Endothelial cell of umbilical vein (primary cell): ENCODE measurements around the gene INO80B. TPM values are rescaled to one million over a fixed set of nuclear protein-coding genes. Genes with fewer than 3 reads are reported as not detected.

Experiments
- BruUV-seq: library from RNA; stranded (reverse); fragments of 400-500 nt; replicated peaks from 2 replicates; lab custom pipeline; 2021; lab: Mats Ljungman, UMichigan
- CTCF ChIA-PET: fragments of 300-600, 350-600 bp; sonication (Branson Sonifier 250); formaldehyde crosslinking; loops from one replicate; lab custom pipeline; 2021; ENCODE audit warnings: antibody characterized with exemption, inconsistent platforms; lab: Charles Lee
- POLR2A ChIA-PET: fragments of 300-600, 350-600 bp; sonication (Branson Sonifier 250); formaldehyde crosslinking; loops from one replicate; lab custom pipeline; 2021; ENCODE audit warnings: antibody characterized with exemption, inconsistent platforms; lab: Charles Lee
- DNase-seq: peaks from one replicate; pipeline ENCODE4 v3.0.0-alpha.2; 2011; ENCODE audit warnings: low read depth, low spot score
- FAIRE-seq: peaks from 2 replicates; lab custom pipeline; 2011; peaks lifted over from hg19 to GRCh38; lab: Jason Lieb, UNC
- H2AFZ ChIP-seq: 2 replicates; pipeline ENCODE4 v1.6.0; 2012; ENCODE audit warnings: low read depth, low read length, control low read depth, inconsistent platforms
- H3K27ac ChIP-seq: 2 replicates; pipeline ENCODE4 v1.5.1; 2011; ENCODE audit warnings: low read depth, mild to moderate bottlenecking, control low read depth, low read length, moderate library complexity; ENCODE audit not compliant: insufficient read depth
- H3K27me3 ChIP-seq, 2 experiments: 2 replicates each; pipeline versions ENCODE4 v1.6.0 to v1.6.1; 2011; ENCODE audit warnings: low read length in 2 of 2, mixed read lengths in 1 of 2; ENCODE audit not compliant: control insufficient read depth in 2 of 2, insufficient read depth in 2 of 2
- H3K36me3 ChIP-seq, 2 experiments: 2 replicates in 1 of 2; 3 replicates in 1 of 2; pipeline ENCODE4 v1.5.1; 2011; ENCODE audit warnings: low read length in 2 of 2, mild to moderate bottlenecking in 1 of 2, moderate library complexity in 1 of 2; ENCODE audit not compliant: control insufficient read depth in 2 of 2, insufficient read depth in 2 of 2; ENCODE audit errors: extremely low read depth in 1 of 2
- H3K4me1 ChIP-seq: 3 replicates; pipeline ENCODE4 v1.5.1; 2011; ENCODE audit warnings: mild to moderate bottlenecking, low read length; ENCODE audit not compliant: control insufficient read depth, insufficient read depth; ENCODE audit errors: extremely low read depth
- H3K4me2 ChIP-seq: 2 replicates; pipeline ENCODE4 v1.6.1; 2011; ENCODE audit warnings: low read length, control low read depth, mixed read lengths; ENCODE audit not compliant: insufficient read depth
- H3K4me3 ChIP-seq, 3 experiments: fragments of 200-600 bp in 1 of 3; sonication (generic), shearing (Covaris generic) in 1 of 3; replicated peaks in 1 of 3; 2 replicates each; pipeline ENCODE4 v1.5.1; 2011 to 2016; ENCODE audit warnings: control low read depth in 3 of 3, low read length in 3 of 3, mild to moderate bottlenecking in 2 of 3, inconsistent platforms in 1 of 3, low read depth in 1 of 3, moderate library complexity in 1 of 3; ENCODE audit not compliant: insufficient read depth in 1 of 3
- H3K79me2 ChIP-seq: 2 replicates; pipeline ENCODE4 v1.6.0; 2012; ENCODE audit warnings: low read length, inconsistent platforms; ENCODE audit not compliant: control insufficient read depth, insufficient read depth
- H3K9ac ChIP-seq: replicated peaks from 2 replicates; pipeline ENCODE3; 2011; ENCODE audit warnings: low read length, control low read depth; ENCODE audit not compliant: insufficient read depth; ENCODE audit errors: extremely low read depth
- H3K9me1 ChIP-seq: replicated peaks from 3 replicates; pipeline ENCODE4 v1.6.0; 2011; ENCODE audit warnings: mild to moderate bottlenecking, low read length; ENCODE audit not compliant: control insufficient read depth, insufficient read depth; ENCODE audit errors: extremely low read depth
- H3K9me3 ChIP-seq: replicated peaks from 2 replicates; pipeline ENCODE4 v1.5.1; 2012; ENCODE audit warnings: low read length, inconsistent platforms; ENCODE audit not compliant: control insufficient read depth, insufficient read depth
- H4K20me1 ChIP-seq: replicated peaks from 2 replicates; pipeline ENCODE3; 2011; ENCODE audit warnings: mild to moderate bottlenecking, low read length; ENCODE audit not compliant: control insufficient read depth, insufficient read depth; ENCODE audit errors: extremely low read depth
- GATA2 ChIP-seq: IDR thresholded peaks from 2 replicates; pipeline ENCODE4 v1.7.0; 2011; ENCODE audit warnings: low read depth, mild to moderate bottlenecking, moderate library complexity, mixed read lengths, low read length; ENCODE audit not compliant: insufficient read length, insufficient read depth
- JUN ChIP-seq: IDR thresholded peaks from 2 replicates; pipeline ENCODE4 v1.6.1; 2011; ENCODE audit warnings: borderline replicate concordance, low read depth; ENCODE audit not compliant: insufficient read length, insufficient read depth
- POLR2AphosphoS5 ChIP-seq: IDR thresholded peaks from 2 replicates; pipeline ENCODE4 v1.6.1; 2012; ENCODE audit warnings: low read depth, mild to moderate bottlenecking, control low read depth, low read length, moderate library complexity; ENCODE audit not compliant: insufficient read depth
- dilution Hi-C: fragments of 300-500 bp; cut with MboI; formaldehyde crosslinking; loops from one replicate; pipeline ENCODE4 v1.15.0; 2019; ENCODE audit warnings: low sequenced_read_pairs; ENCODE audit not compliant: extremely low pct_ligation_motif_present
- intact Hi-C: fragments of 100-400 bp; cut with micrococcal nuclease; formaldehyde crosslinking; loops from one replicate; pipeline ENCODE4 v1.10.0; 2022
- polyA plus RNA-seq, 4 experiments: library from polyadenylated mRNA; depleted of rRNA in 3 of 4; stranded (reverse) in 3 of 4; unstranded in 1 of 4; fragments of >200 nt; gene quantifications; 2 replicates each; pipeline versions ENCODE4 v1.2.1 to v1.2.3, GENCODE V29; 2011 to 2012; ENCODE audit warnings: missing spikeins in 1 of 4
- total RNA-seq: library from RNA; stranded (reverse); gene quantifications from 2 replicates; pipeline ENCODE4 v1.2.3, GENCODE V29; 2021
- TF ChIP-seq, protein P1 (sequence below): IDR thresholded peaks from 2 replicates; pipeline ENCODE4 v1.6.1; 2011; ENCODE audit not compliant: insufficient read depth, insufficient read length

INO80B gene
- total and polyA plus RNA-seq, 2 donors (not counting 3 experiments of a cell fraction or from before 2014, with no cell fraction given): 15.1 to 24.2 TPM

DNA sequence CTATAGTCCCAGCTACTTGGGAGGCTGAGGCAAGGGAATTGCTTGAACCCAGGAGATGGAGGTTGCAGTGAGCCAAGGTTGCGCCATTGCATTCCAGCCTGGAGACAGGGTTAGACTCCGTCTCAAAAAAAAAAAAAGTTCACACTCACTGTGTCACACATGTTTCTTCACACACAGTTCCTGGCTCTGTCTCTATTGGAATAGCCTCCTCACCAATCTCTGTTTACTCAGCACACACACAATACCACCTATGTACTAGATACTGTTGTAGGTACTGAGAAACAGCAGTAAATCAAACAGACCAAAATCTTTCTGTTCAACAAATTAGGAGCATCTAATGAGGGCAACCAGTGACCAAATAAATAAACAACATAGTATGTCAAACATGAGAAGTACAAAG, 31.3 kb downstream of the INO80B start:
- TF ChIP-seq GATA2 (no peak), JUN (no peak)
- intact Hi-C loops (no loop called here), dilution Hi-C loops (no loop called here)
- H3K4me1 ChIP-seq: peaks cover 10% of the 10 kb centered on the region
- H3K27me3 ChIP-seq: no peaks in the 10 kb centered on the region
- ChIA-PET CTCF (no interaction called here), POLR2A (no interaction called here)
- H3K36me3 ChIP-seq: peaks cover 0 to 5% of the 10 kb centered on the region in 2 experiments
- no peak overlapping the region for H3K27ac ChIP-seq
- no peaks in the 10 kb centered on the region for H3K9me1 ChIP-seq
- no TSS peak for BruUV-seq
- no peak overlapping the region for H2AFZ ChIP-seq
- H4K20me1 ChIP-seq: no peaks in the 10 kb centered on the region
- H3K9ac ChIP-seq: no peak overlapping the region
- H3K79me2 ChIP-seq: peaks cover 10% of the 10 kb centered on the region
- H3K9me3 ChIP-seq: no peaks in the 10 kb centered on the region
- FAIRE-seq (no peak), DNase-seq (no peak)
- H3K4me2 ChIP-seq: no peak overlapping the region
- H3K4me3 ChIP-seq: no peak overlapping the region

DNA sequence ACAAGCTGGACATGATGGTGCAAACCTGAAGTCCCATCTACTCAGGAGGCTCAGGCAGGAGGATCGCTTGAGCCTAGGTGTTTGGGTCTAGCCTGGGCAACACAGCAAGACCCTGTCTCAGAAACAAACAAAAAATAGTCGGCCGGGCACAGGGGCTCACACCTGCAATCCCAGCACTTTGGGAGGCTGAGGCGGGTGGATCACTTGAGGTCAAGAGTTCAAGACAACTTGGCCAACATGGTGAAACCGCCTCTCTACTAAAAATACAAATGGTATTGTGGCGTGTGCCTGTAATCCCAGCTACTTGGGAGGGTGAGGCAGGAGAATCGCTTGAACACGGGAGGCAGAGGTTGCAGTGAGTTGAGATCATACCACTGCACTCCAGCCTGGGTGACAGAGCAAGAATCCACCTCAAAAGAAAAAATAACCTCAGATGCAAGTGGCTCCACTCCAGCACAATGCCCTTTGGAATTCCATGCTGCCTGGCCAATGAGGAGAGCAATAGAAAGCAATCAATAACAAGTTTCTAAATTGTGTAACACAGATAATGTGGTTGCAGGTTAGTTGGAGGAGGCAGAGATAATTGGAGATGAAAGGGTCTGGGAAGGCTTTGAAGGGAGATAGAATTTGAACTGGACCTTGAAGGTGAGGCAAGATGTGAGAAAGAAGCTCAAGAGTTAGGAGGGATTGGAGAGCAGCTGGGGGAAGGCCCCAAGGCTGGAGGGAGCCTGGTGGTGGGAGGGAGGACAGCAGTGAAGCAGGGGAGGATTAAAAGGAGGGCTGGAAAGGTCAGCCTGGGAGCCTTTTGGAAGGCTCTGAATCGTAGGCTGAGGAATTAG, 34.0 kb downstream of the INO80B start:
- dilution Hi-C loops: no loop called here
- Histone ChIP-seq H3K9ac (no peak overlapping the region), H3K27ac (no peak overlapping the region), H3K79me2 (no peaks in the 10 kb centered on the region), H3K27me3 (no peaks in the 10 kb centered on the region), H3K4me2 (no peak overlapping the region), H3K4me3 (no peak overlapping the region), H3K9me3 (no peaks in the 10 kb centered on the region), H3K4me1 (peaks cover 4% of the 10 kb centered on the region), H3K9me1 (no peaks in the 10 kb centered on the region), H3K36me3 (peaks cover 3 to 14% of the 10 kb centered on the region in 2 experiments), H2AFZ (no peak overlapping the region), H4K20me1 (no peaks in the 10 kb centered on the region)
- no peak for TF ChIP-seq POLR2AphosphoS5
- TF ChIP-seq, protein P1, sequence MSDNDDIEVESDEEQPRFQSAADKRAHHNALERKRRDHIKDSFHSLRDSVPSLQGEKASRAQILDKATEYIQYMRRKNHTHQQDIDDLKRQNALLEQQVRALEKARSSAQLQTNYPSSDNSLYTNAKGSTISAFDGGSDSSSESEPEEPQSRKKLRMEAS: no peak
- BruUV-seq: no TSS peak
- ChIA-PET CTCF (interaction anchor here (0.9 to 2.1 kb wide), 2 partner anchors 9 to 43 kb away, joined by 3 to 8 read pairs; no protein-coding TSS in a partner anchor), POLR2A (no interaction called here)
- intact Hi-C loops: no loop called here
- DNase-seq (no peak), FAIRE-seq (no peak)
